ENCODE data around the gene SEC14L5.
"Not testable (repeated sequence)": the region's sequence is repeated elsewhere in the genome, so short reads cannot be mapped to it uniquely, and the experiment has no call there.

Gene SEC14L5

DNA sequence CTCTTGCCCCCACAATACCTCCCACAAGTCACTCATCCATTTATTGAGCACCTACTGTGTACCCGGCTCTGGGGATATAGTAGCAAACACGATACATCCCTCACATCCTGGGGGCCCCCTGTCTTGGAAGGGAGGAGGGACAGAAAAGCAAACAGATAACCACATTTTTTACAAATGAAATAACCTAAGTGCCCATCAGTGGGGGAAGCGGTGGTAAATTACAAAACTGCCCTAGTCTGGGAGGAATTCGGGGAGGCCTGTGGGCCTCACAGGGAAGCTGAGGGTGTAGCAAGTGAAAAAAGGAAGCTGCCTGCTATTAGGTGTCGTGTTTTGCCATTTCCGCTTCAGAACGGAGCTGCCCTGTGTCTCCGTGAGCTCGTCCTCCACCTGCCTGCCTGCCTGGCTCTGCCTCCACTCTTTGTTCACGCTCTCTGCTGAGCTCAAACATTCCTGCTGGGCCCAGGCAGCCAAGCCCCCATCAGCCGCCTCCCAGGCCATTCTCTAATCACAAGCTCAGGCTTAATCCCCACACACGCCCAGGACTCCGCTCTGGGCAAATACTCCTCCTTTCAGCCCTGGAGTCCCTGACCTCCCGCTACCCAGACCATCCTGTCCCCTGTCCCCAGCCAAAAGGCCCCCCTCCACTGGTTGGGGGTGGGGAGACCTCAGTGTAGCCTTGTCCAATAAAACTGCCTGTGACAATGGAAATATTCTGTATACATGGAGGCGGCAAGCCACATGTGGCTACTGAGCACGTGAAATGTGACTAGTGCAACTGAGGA lies 10.2 kb upstream of the SEC14L5 start:
- H3K4me3 ChIP-seq (ENCODE audit: low read depth, low read length) = no peak overlapping the region
- DNase-seq (ENCODE audit: low read depth) = no peak

GRCh38 chr16:4948903-4949766 lies 9.0 kb upstream of the SEC14L5 start:
- DNase-seq (ENCODE audit: low read depth) = no peak
- no peak overlapping the region for H3K4me3 ChIP-seq (ENCODE audit: low read depth, low read length)

- no peak for DNase-seq (ENCODE audit: low read depth)
- H3K4me3 ChIP-seq (ENCODE audit: low read depth, low read length) = no peak overlapping the region
Measured at GRCh38 chr16:4949986-4950385, 8.1 kb upstream of the SEC14L5 start.

DNA sequence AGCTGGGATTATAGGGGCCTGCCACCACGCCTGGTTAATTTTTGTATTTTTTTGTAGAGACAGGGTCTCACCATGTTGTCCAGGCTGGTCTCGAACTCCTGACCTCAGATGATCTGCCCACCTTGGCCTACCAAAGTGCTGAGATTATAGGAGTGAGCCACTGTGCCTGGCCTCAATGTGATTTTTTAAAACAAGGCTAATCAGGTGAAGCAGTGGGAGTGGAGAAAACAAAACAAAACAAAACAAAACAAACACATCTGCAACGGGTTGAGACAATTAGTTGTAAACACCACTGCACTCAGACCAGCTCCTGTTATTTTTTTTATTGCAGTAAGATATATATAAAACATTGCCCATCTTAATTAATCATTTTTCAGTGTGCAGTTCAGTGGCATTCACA lies 6.5 kb upstream of the SEC14L5 start:
- H3K4me3 ChIP-seq (ENCODE audit: low read depth, low read length) = not testable (repeated sequence)

GRCh38 chr16:4954714-4955113 lies 3.4 kb upstream of the SEC14L5 start:
- DNase-seq (ENCODE audit: low read depth) = no peak
- H3K4me3 ChIP-seq (ENCODE audit: low read depth, low read length) = no peak overlapping the region

More for the DNA sequence above, 6.5 kb upstream of the SEC14L5 start:
- DNase-seq (ENCODE audit: low read depth) = not testable (repeated sequence)

- H3K4me3 ChIP-seq (ENCODE audit: low read depth, low read length) = peak overlapping the region; percentile 57
- DNase-seq (ENCODE audit: low read depth) = no peak
Measured at GRCh38 chr16:4957420-4957719, 760 bp upstream of the SEC14L5 start.

GRCh38 chr16:4958510-4959438 lies 644 bp downstream of the SEC14L5 start:
- DNase-seq (ENCODE audit: low read depth) = no peak
- peak overlapping the region; percentile 36 for H3K4me3 ChIP-seq (ENCODE audit: low read depth, low read length)

DNA sequence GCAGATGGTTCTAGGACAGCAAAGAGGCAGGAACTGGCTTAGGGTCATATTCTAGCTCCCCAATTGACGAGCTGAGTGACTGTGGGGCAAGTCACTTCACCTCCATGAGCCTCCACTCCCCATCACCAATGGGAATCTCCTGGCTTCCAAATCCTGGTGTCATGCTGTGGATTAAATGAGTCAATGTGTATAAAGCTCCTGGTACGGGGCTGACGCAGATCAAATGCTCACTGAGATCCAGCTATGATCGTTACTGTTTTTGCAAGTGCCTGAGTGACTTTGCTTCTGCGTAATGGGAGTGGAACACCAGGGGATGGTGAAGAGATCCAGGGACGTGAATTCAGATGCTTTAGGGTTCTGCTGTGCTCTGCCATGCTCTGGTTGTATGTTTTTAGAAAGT lies 2.4 kb downstream of the SEC14L5 start:
- DNase-seq (ENCODE audit: low read depth) = no peak
- no peak overlapping the region for H3K4me3 ChIP-seq (ENCODE audit: low read depth, low read length)

DNA sequence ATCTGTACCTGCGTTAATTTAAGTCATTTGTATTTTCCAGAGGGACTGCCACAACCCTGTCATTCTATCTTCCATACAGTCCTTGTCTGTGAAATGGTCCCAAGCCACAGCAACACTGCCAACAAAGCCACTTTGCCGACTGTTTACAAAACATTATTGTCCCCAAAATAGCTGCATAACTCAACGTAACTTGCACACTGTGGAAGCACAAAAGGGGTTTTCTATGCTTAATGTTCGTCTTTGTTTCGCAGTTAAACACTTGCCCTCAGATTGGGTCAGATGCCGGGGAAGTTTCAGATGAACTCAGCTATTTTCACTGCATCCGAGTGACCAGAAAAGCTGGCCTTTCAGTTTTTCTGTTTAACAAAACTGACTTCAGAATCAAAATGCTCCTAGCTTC lies 4.6 kb downstream of the SEC14L5 start:
- DNase-seq (ENCODE audit: low read depth) = no peak
- no peak overlapping the region for H3K4me3 ChIP-seq (ENCODE audit: low read depth, low read length)

- H3K4me3 ChIP-seq (ENCODE audit: low read depth, low read length); DNase-seq (ENCODE audit: low read depth): not testable (repeated sequence)
Measured at GRCh38 chr16:4963527-4963926, 5.4 kb downstream of the SEC14L5 start.

GRCh38 chr16:4966736-4967453 lies 8.8 kb downstream of the SEC14L5 start:
- DNase-seq (ENCODE audit: low read depth) = no peak
- no peak overlapping the region for H3K4me3 ChIP-seq (ENCODE audit: low read depth, low read length)

- H3K4me3 ChIP-seq (ENCODE audit: low read depth, low read length); DNase-seq (ENCODE audit: low read depth): not testable (repeated sequence)
Measured at GRCh38 chr16:4968278-4968677, 10.1 kb downstream of the SEC14L5 start.

GRCh38 chr16:4968879-4969483 lies 10.9 kb downstream of the SEC14L5 start:
- H3K4me3 ChIP-seq (ENCODE audit: low read depth, low read length) = no peak overlapping the region
- DNase-seq (ENCODE audit: low read depth) = no peak

- DNase-seq (ENCODE audit: low read depth) = no peak
- no peak overlapping the region for H3K4me3 ChIP-seq (ENCODE audit: low read depth, low read length)
Measured at GRCh38 chr16:4970010-4970409, 11.9 kb downstream of the SEC14L5 start.

GRCh38 chr16:4972938-4973587 lies 14.9 kb downstream of the SEC14L5 start:
- no peak overlapping the region for H3K4me3 ChIP-seq (ENCODE audit: low read depth, low read length)
- DNase-seq (ENCODE audit: low read depth) = no peak

GRCh38 chr16:4976079-4976478 lies 17.9 kb downstream of the SEC14L5 start:
- DNase-seq (ENCODE audit: low read depth) = no peak
- H3K4me3 ChIP-seq (ENCODE audit: low read depth, low read length) = no peak overlapping the region

- no peak overlapping the region for H3K4me3 ChIP-seq (ENCODE audit: low read depth, low read length)
- no peak for DNase-seq (ENCODE audit: low read depth)
Measured at GRCh38 chr16:4976611-4977145, 18.5 kb downstream of the SEC14L5 start.

DNA sequence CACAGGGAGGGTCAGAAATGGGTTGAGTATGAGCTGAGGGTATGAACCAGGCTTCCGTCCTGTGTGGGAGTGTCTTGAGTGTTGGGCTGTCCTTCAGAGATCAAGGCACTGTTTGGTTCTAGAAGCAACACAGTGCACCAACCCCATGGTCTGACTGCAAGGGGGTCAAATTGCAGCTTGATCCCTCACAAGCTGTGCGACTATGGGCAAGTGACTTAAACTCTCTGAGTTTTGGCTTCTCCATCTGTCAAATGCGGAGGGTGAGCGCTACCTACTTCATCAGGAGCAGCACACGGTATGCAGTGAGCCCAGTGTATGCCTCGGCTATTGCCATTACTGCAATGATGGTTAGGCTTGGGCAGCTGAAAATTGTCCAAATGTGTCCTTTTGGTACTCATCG lies 21.0 kb downstream of the SEC14L5 start:
- no peak for DNase-seq (ENCODE audit: low read depth)
- no peak overlapping the region for H3K4me3 ChIP-seq (ENCODE audit: low read depth, low read length)
